Sciatic nerve (tissue), 1 donor: ENCODE data around the gene PODXL2. TPM values are rescaled to one million over a fixed set of nuclear protein-coding genes. Genes with fewer than 3 reads are reported as not detected.

Experiments used
- microRNA-seq: library from miRNA; unstranded; fragments of <30 nt; microRNA quantifications from one replicate; pipeline ENCODE4 v1.2.0, GENCODE V29; 2020
- total RNA-seq: library from RNA; stranded (reverse); fragmentation: NEBNext Ultra II Directional; extraction: Animal tissue kit (Norgen Biotek cat#: 25700); gene quantifications from one replicate; pipeline ENCODE4 v1.2.1, GENCODE V29; 2021
- donor health status: DM: no; HTN: no; CAD: no.

PODXL2 gene
- total RNA-seq, 1 donor from 2014 or later: 12.1 TPM

Small RNAs within 50 kb of the gene (microRNA-seq; reads per million reads assigned to microRNA genes)
- not detected for gene MIR7976

Other genes starting within 250 kb of the PODXL2 start
- gene TPRA1, start 38.5 kb upstream of the PODXL2 start, total RNA-seq: 31.3 TPM
- gene MCM2, start 30.8 kb upstream of the PODXL2 start, total RNA-seq: 4.6 TPM
- 98.8 TPM for gene ABTB1, start 43.8 kb downstream of the PODXL2 start, total RNA-seq
- gene MGLL, start 193.3 kb downstream of the PODXL2 start, total RNA-seq: 178 TPM